GM21717 (cell line): ENCODE measurements around the gene PLCXD1.
"Not testable (repeated sequence)": the region's sequence is repeated elsewhere in the genome, so short reads cannot be mapped to it uniquely, and the experiment has no call there.

Source experiments
- ATAC-seq: cut with Tn5 transposase; IDR thresholded peaks from one replicate; pipeline ENCODE4 v1.9.1; 2021; ENCODE audit warnings: mild to moderate bottlenecking, moderate library complexity; ENCODE audit not compliant: unreplicated experiment

The PLCXD1 gene

GRCh38 chrX:316351-317325 is 35.5 kb downstream of the PLCXD1 start:
- ATAC-seq, result no peak

GRCh38 chrX:317424-318067 is 36.4 kb downstream of the PLCXD1 start:
- no peak for ATAC-seq

- peak; percentile 69 for ATAC-seq
Measured at GRCh38 chrX:318068-318738, 37.0 kb downstream of the PLCXD1 start.

- ATAC-seq, result peak; percentile 85
Measured at GRCh38 chrX:318739-319578, 37.8 kb downstream of the PLCXD1 start, which contains the start of gene GTPBP6. GTPBP6 (minus strand) TSS chrX:318796; CDS start chrX:318787, 9 bp downstream.

- ATAC-seq, result no peak
Measured at GRCh38 chrX:319579-320125, 38.5 kb downstream of the PLCXD1 start.

- ATAC-seq, result no peak
Measured at GRCh38 chrX:320126-320783, 39.1 kb downstream of the PLCXD1 start.

- ATAC-seq, result no peak
Measured at GRCh38 chrX:323721-324628, 42.8 kb downstream of the PLCXD1 start.

GRCh38 chrX:324664-325063 is 43.5 kb downstream of the PLCXD1 start:
- ATAC-seq, result not testable (repeated sequence)

- no peak for ATAC-seq
Measured at GRCh38 chrX:327660-328126, 46.5 kb downstream of the PLCXD1 start.

- ATAC-seq, result no peak
Measured at GRCh38 chrX:329291-329910, 48.2 kb downstream of the PLCXD1 start.

- not testable (repeated sequence) for ATAC-seq
Measured at GRCh38 chrX:330141-330725, 49.1 kb downstream of the PLCXD1 start.

GRCh38 chrX:330726-331150 is 49.6 kb downstream of the PLCXD1 start:
- ATAC-seq, result no peak

GRCh38 chrX:331151-331824 is 50.1 kb downstream of the PLCXD1 start:
- ATAC-seq, result no peak

GRCh38 chrX:331825-332495 is 50.8 kb downstream of the PLCXD1 start:
- no peak for ATAC-seq

GRCh38 chrX:332496-332860 is 51.3 kb downstream of the PLCXD1 start:
- no peak for ATAC-seq

- ATAC-seq, result no peak
Measured at GRCh38 chrX:332916-333610, 51.9 kb downstream of the PLCXD1 start.
